PC-9 (cell line): ENCODE measurements around the gene ADAP1. TPM values are rescaled to one million over a fixed set of nuclear protein-coding genes. Genes with fewer than 3 reads are reported as not detected.

Experiments
- BruUV-seq: library from RNA; stranded (reverse); fragments of 400-500 nt; replicated peaks from 2 replicates; lab custom pipeline; 2021; lab: Mats Ljungman, UMichigan
- CTCF ChIA-PET: fragments of 300-600 bp; sonication (Branson Sonifier 250); formaldehyde crosslinking; loops from one replicate; lab custom pipeline; 2022; ENCODE audit warnings: antibody characterized with exemption; lab: Charles Lee
- POLR2A ChIA-PET: fragments of 300-600 bp; sonication (Branson Sonifier 250); formaldehyde crosslinking; loops from one replicate; lab custom pipeline; 2022; ENCODE audit warnings: antibody characterized with exemption; ENCODE audit not compliant: unreplicated experiment; lab: Charles Lee
- DNase-seq, 2 experiments: peaks; one replicate each; pipeline versions ENCODE4 v3.0.0 to v3.0.0-alpha.2; 2015 to 2022; ENCODE audit warnings: mixed read lengths in 1 of 2
- H2AFZ ChIP-seq: fragments of 200-600 bp; sonication (generic); 2 replicates; pipeline ENCODE4 v1.8.1; 2017; ENCODE audit warnings: antibody characterized with exemption
- H3F3A ChIP-seq: fragments of 200-600 bp; sonication (generic); 2 replicates; pipeline ENCODE4 v1.8.1; 2017; ENCODE audit warnings: antibody characterized with exemption, mild to moderate bottlenecking, low read depth; ENCODE audit not compliant: insufficient read depth
- H3K27ac ChIP-seq: fragments of 200-600 bp; sonication (generic); 2 replicates; pipeline ENCODE4 v1.6.1; 2016; ENCODE audit warnings: mixed run types
- H3K27me3 ChIP-seq: fragments of 200-600 bp; sonication (generic); 2 replicates; pipeline ENCODE4 v1.6.1; 2016; ENCODE audit warnings: low read depth, mixed run types; ENCODE audit not compliant: insufficient read depth
- H3K36me3 ChIP-seq: fragments of 200-600 bp; sonication (generic); 2 replicates; pipeline ENCODE4 v1.6.1; 2016; ENCODE audit warnings: low read depth, mixed run types
- H3K4me1 ChIP-seq: fragments of 200-600 bp; sonication (generic); replicated peaks from 2 replicates; pipeline ENCODE4 v1.6.1; 2016; ENCODE audit warnings: mixed run types; ENCODE audit not compliant: insufficient read depth
- H3K4me2 ChIP-seq: fragments of 200-600 bp; sonication (generic); 2 replicates; pipeline ENCODE4 v1.6.1; 2017; ENCODE audit warnings: mixed run types
- H3K4me3 ChIP-seq: fragments of 200-600 bp; sonication (generic); 2 replicates; pipeline ENCODE4 v1.6.1; 2016; ENCODE audit warnings: mixed run types
- H3K79me2 ChIP-seq: fragments of 200-600 bp; sonication (generic); 2 replicates; pipeline ENCODE4 v1.6.1; 2017; ENCODE audit warnings: low read depth, mixed run types
- H3K9me2 ChIP-seq: fragments of 200-600 bp; sonication (generic); 2 replicates; pipeline ENCODE4 v1.8.1; 2017; ENCODE audit warnings: mild to moderate bottlenecking; ENCODE audit not compliant: insufficient read depth
- H3K9me3 ChIP-seq: fragments of 200-600 bp; sonication (generic); 2 replicates; pipeline ENCODE4 v1.8.1; 2016; ENCODE audit warnings: low read depth; ENCODE audit not compliant: insufficient read depth
- H4K20me1 ChIP-seq: fragments of 200-600 bp; sonication (generic); 2 replicates; pipeline ENCODE4 v1.8.1; 2017; ENCODE audit not compliant: insufficient read depth
- EZH2 ChIP-seq: fragments of 200-600 bp; sonication (generic); IDR thresholded peaks from 2 replicates; pipeline ENCODE4 v1.8.0; 2017; ENCODE audit warnings: antibody characterized with exemption, low read depth
- intact Hi-C: fragments of 100-400 bp; cut with micrococcal nuclease; formaldehyde crosslinking; loops from one replicate; pipeline ENCODE4 v1.10.0; 2022; ENCODE audit not compliant: unreplicated experiment
- total RNA-seq: library from RNA; stranded (reverse); gene quantifications from 2 replicates; pipeline ENCODE4 v1.2.3, GENCODE V29; 2021
- TF ChIP-seq, protein P1 (sequence below): fragments of 200-600 bp; sonication (generic); conservative IDR thresholded peaks from 2 replicates; pipeline ENCODE4 v1.6.1; 2017; ENCODE audit warnings: mixed run types, antibody characterized with exemption, mild to moderate bottlenecking, moderate library complexity

The ADAP1 gene
- total RNA-seq, 1 experiment from 2014 or later: 73.9 TPM

DNA sequence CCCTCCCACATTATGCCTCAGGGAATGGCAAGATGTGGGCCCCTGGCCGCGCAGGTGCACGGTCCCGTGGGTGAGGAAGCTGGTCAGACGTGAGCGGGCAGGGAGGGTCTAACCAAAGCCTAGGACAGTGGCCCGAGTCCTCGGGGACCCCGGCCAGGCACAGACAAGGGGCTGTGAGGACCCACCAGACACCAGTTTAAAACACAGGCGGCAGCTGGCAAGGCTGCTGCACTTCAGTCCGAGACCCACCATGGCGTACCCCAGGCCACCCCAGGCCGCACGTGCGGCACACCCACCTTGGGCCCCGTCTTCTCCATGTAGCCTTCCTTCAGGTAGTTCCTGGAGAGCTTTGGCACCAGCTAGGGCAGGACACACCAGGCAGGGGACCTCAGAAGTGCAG, 54.7 kb downstream of the ADAP1 start:
- Histone ChIP-seq H3K36me3 (no peaks in the 10 kb centered on the region), H3K4me3 (no peak overlapping the region), H3K79me2 (no peaks in the 10 kb centered on the region), H3K27ac (no peak overlapping the region), H3K9me2 (no peaks in the 10 kb centered on the region), H2AFZ (no peak overlapping the region), H3F3A (peaks cover 14% of the 10 kb centered on the region; the same call in 1 of the 2 replicates), H3K27me3 (no peaks in the 10 kb centered on the region), H3K9me3 (no peaks in the 10 kb centered on the region), H3K4me2 (no peak overlapping the region), H3K4me1 (peaks cover 4% of the 10 kb centered on the region), H4K20me1 (peaks cover 8% of the 10 kb centered on the region)
- no TSS peak for BruUV-seq
- no peak for DNase-seq
- intact Hi-C loops: loop anchor here (2.0 kb wide), 1 partner anchor 23 kb away; the partner anchor contains the start of gene GET4
- no peak for TF ChIP-seq EZH2
- TF ChIP-seq, protein P1, sequence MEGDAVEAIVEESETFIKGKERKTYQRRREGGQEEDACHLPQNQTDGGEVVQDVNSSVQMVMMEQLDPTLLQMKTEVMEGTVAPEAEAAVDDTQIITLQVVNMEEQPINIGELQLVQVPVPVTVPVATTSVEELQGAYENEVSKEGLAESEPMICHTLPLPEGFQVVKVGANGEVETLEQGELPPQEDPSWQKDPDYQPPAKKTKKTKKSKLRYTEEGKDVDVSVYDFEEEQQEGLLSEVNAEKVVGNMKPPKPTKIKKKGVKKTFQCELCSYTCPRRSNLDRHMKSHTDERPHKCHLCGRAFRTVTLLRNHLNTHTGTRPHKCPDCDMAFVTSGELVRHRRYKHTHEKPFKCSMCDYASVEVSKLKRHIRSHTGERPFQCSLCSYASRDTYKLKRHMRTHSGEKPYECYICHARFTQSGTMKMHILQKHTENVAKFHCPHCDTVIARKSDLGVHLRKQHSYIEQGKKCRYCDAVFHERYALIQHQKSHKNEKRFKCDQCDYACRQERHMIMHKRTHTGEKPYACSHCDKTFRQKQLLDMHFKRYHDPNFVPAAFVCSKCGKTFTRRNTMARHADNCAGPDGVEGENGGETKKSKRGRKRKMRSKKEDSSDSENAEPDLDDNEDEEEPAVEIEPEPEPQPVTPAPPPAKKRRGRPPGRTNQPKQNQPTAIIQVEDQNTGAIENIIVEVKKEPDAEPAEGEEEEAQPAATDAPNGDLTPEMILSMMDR: no peak
- ChIA-PET CTCF (no interaction called here), POLR2A (no interaction called here)

- POLR2A ChIA-PET: no interaction called here
- Histone ChIP-seq H3F3A (peaks cover 14% of the 10 kb centered on the region; the same call in 1 of the 2 replicates), H3K9me2 (no peaks in the 10 kb centered on the region), H3K4me3 (no peak overlapping the region), H3K9me3 (no peaks in the 10 kb centered on the region), H3K27me3 (no peaks in the 10 kb centered on the region), H3K4me1 (peaks cover 4% of the 10 kb centered on the region), H4K20me1 (peaks cover 8% of the 10 kb centered on the region), H3K79me2 (no peaks in the 10 kb centered on the region), H3K4me2 (no peak overlapping the region), H2AFZ (no peak overlapping the region), H3K27ac (no peak overlapping the region), H3K36me3 (peaks cover under 1% of the 10 kb centered on the region; the same call in 1 of the 2 replicates)
- intact Hi-C loops: no loop called here
- no TSS peak for BruUV-seq
- TF ChIP-seq, protein P1: no peak
- no peak for TF ChIP-seq EZH2
- no peak for DNase-seq
- CTCF ChIA-PET: no interaction called here
These were observed 55.4 kb downstream of the ADAP1 start for GRCh38 chr7:898855-899681.

DNA sequence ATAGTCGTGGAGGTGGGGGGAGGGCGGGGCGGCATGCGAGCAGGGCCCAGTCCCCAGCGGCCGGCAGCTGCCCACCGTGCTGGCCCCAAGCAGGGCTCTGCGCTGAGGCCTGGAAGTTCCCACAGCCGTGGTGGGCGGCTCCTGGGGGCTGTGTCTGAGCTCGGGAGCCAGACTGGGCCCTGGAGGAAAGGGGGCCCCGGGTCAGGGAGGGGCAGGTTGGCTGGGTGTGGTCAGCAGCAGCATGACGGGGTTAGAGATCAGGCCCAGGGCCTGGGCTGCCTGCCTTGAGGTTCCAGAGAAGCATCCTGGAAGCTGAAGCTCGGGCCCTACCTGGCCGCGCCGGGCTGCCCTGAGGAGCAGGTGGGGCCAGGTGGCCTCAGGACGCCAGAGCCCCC, 56.0 kb downstream of the ADAP1 start:
- TF ChIP-seq, protein P1: no peak
- TF ChIP-seq EZH2: no peak
- no peaks in the 10 kb centered on the region for H3K27me3 ChIP-seq
- H3F3A ChIP-seq: peaks cover 14% of the 10 kb centered on the region; the same call in 1 of the 2 replicates
- H3K4me1 ChIP-seq: peaks cover 4% of the 10 kb centered on the region
- intact Hi-C loops: no loop called here
- H2AFZ ChIP-seq: no peak overlapping the region
- no peak for DNase-seq
- no peaks in the 10 kb centered on the region for H3K79me2 ChIP-seq
- BruUV-seq: TSS peak; percentile 11
- H3K9me3 ChIP-seq: no peaks in the 10 kb centered on the region
- H4K20me1 ChIP-seq: peaks cover 12% of the 10 kb centered on the region
- no peak overlapping the region for H3K27ac ChIP-seq
- H3K4me3 ChIP-seq: no peak overlapping the region
- ChIA-PET CTCF (no interaction called here), POLR2A (no interaction called here)
- H3K9me2 ChIP-seq: no peaks in the 10 kb centered on the region
- peaks cover 4% of the 10 kb centered on the region; the same call in 1 of the 2 replicates for H3K36me3 ChIP-seq
- no peak overlapping the region for H3K4me2 ChIP-seq
